Left lung (tissue), 10 donors: Measurements from ENCODE around the gene F7. TPM values are rescaled to one million over a fixed set of nuclear protein-coding genes. Genes with fewer than 3 reads are reported as not detected.
"Not testable (repeated sequence)": the region's sequence is repeated elsewhere in the genome, so short reads cannot be mapped to it uniquely, and the experiment has no call there.

Source experiments
- ATAC-seq: fragments of 200-7000 bp; cut with Tn5 transposase; one replicate; pipeline ENCODE4 v1.9.1; 2020; ENCODE audit warnings: moderate library complexity
- DNase-seq, 4 donors: peaks; one replicate each; pipeline ENCODE4 v3.0.0-alpha.2; 2013 to 2020
- H3K27ac ChIP-seq, 2 donors: fragments of 200-600 bp; sonication (generic) in 1 of 2; one replicate each; pipeline versions ENCODE4 v1.5.0 to v1.8.0; 2020 to 2021
- H3K27me3 ChIP-seq, 2 donors: fragments of 200-600 bp; sonication (generic) in 1 of 2; one replicate each; pipeline versions ENCODE4 v1.5.0 to v1.8.0; 2020 to 2021
- H3K36me3 ChIP-seq, 2 donors: fragments of 200-600 bp; sonication (generic) in 1 of 2; one replicate each; pipeline versions ENCODE4 v1.5.0 to v1.8.0; 2020 to 2021
- H3K4me1 ChIP-seq, 2 donors: fragments of 200-600 bp; one replicate each; pipeline ENCODE4 v1.8.0; 2021
- H3K4me3 ChIP-seq, 2 donors: fragments of 200-600 bp; sonication (generic) in 1 of 2; one replicate each; pipeline versions ENCODE4 v1.5.0 to v1.8.0; 2020 to 2021; ENCODE audit warnings: mild to moderate bottlenecking in 1 of 2
- H3K9me3 ChIP-seq, 2 donors: fragments of 200-600 bp; sonication (generic) in 1 of 2; one replicate each; pipeline versions ENCODE4 v1.5.0 to v1.8.0; 2020 to 2021
- CTCF ChIP-seq, 2 donors: fragments of 200-600 bp; sonication (generic) in 1 of 2; IDR thresholded peaks; one replicate each; pipeline versions ENCODE4 v1.5.0 to v1.8.0; 2021; ENCODE audit warnings: antibody characterized with exemption in 2 of 2
- intact Hi-C, 2 donors: fragments of 100-400 bp; cut with DNase I; formaldehyde crosslinking; loops; one replicate each; pipeline versions ENCODE4 v1.11.2 to v1.14.2; 2022
- polyA plus RNA-seq, 6 donors: library from polyadenylated mRNA; unstranded; fragments of 120-200 nt; gene quantifications; one replicate each; pipeline ENCODE4 v1.2.1, GENCODE V29; 2013; ENCODE audit not compliant: insufficient read length in 6 of 6
- total RNA-seq, 2 donors: library from RNA; stranded (reverse); fragmentation: NEBNext Ultra II Directional; extraction: Animal tissue kit (Norgen Biotek cat#: 25700); gene quantifications; one replicate each; pipeline ENCODE4 v1.2.1, GENCODE V29; 2021
- donor health status: DM: no; HTN: yes; CAD: no.
- donor health status: DM: no; HTN: no; CAD: no.

The F7 gene
- total and polyA plus RNA-seq, 8 donors = 0.46 to 1.0 (median 0.89) TPM; not detected in 2

- DNase-seq (peak in 1 of 4 donors; percentile 65), ATAC-seq (no peak)
- Histone ChIP-seq H3K9me3 (no peaks in the 10 kb centered on the region), H3K27ac (no peak overlapping the region), H3K4me1 (peaks cover 0 to 13% of the 10 kb centered on the region in 2 donors), H3K36me3 (no peaks in the 10 kb centered on the region), H3K4me3 (peak overlapping the region; percentile 17 to 28), H3K27me3 (peaks cover 20 to 39% of the 10 kb centered on the region in 2 donors)
- TF ChIP-seq CTCF (IDR thresholded peaks at IDR 0.05) = no peak
- intact Hi-C loops = no loop called here
Measured at GRCh38 chr13:113110852-113111315, 5.3 kb downstream of the F7 start.

DNA sequence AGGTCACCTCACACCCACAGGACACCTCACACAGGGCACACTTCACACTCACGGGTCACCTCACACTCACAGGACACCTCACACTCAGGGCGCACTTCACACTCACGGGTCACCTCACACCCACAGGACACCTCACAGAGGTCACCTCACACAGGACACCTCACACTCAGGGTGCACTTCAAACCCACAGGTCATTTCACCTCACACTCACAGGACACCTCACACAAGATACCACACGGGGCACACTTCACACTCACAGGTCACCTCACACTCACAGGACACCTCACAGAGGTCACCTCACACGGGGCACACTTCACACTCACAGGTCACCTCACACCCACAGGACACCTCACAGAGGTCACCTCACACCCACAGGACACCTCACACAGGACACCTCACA lies 6.2 kb downstream of the F7 start:
- Histone ChIP-seq H3K27me3 (peaks cover 20 to 35% of the 10 kb centered on the region in 2 donors), H3K4me1 (peaks cover 0 to 13% of the 10 kb centered on the region in 2 donors)
- H3K27ac ChIP-seq, H3K4me3 ChIP-seq, ATAC-seq, intact Hi-C loops, H3K36me3 ChIP-seq, H3K9me3 ChIP-seq: not testable (repeated sequence)
- peak in 1 of 4 donors; percentile 15 for DNase-seq

GRCh38 chr13:113112475-113112874 lies 6.9 kb downstream of the F7 start:
- H3K4me3 ChIP-seq, H3K9me3 ChIP-seq, H3K36me3 ChIP-seq, intact Hi-C loops, H3K27ac ChIP-seq, ATAC-seq: not testable (repeated sequence)
- peaks cover 20 to 33% of the 10 kb centered on the region in 2 donors for H3K27me3 ChIP-seq
- peak in 1 of 4 donors; percentile 7 for DNase-seq
- peaks cover 0 to 13% of the 10 kb centered on the region in 2 donors for H3K4me1 ChIP-seq

GRCh38 chr13:113112893-113113845 lies 7.6 kb downstream of the F7 start:
- H3K27me3 ChIP-seq = peaks cover 20 to 33% of the 10 kb centered on the region in 2 donors
- TF ChIP-seq CTCF (IDR thresholded peaks at IDR 0.05) = no peak
- DNase-seq = peak in 1 of 4 donors; percentile 12
- H3K4me3 ChIP-seq = no peak overlapping the region
- ATAC-seq = no peak
- peaks cover 0 to 13% of the 10 kb centered on the region in 2 donors for H3K4me1 ChIP-seq
- intact Hi-C loops = no loop called here
- no peak overlapping the region for H3K27ac ChIP-seq
- H3K36me3 ChIP-seq = no peaks in the 10 kb centered on the region
- H3K9me3 ChIP-seq = no peaks in the 10 kb centered on the region

DNA sequence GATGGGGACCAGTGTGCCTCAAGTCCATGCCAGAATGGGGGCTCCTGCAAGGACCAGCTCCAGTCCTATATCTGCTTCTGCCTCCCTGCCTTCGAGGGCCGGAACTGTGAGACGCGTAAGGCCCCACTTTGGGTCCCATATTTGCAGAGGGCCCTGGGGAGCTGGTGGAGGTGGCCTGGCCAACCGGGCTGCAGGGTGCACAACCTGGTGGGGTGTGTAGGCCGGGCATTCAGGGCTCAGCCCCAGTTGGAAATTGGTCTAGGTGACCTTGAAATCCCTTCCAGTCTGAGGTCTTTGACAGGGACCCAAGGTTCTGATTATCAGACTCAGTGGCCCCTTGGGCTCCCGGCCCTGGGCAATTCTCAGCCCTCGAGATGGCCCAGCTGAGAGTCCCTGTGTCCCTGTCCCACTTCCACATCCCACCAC lies 8.3 kb downstream of the F7 start:
- no peaks in the 10 kb centered on the region for H3K9me3 ChIP-seq
- no peak for ATAC-seq
- H3K36me3 ChIP-seq = no peaks in the 10 kb centered on the region
- H3K27ac ChIP-seq = no peak overlapping the region
- peaks cover 0 to 13% of the 10 kb centered on the region in 2 donors for H3K4me1 ChIP-seq
- intact Hi-C loops = no loop called here
- H3K27me3 ChIP-seq = peaks cover 20 to 33% of the 10 kb centered on the region in 2 donors
- TF ChIP-seq CTCF (IDR thresholded peaks at IDR 0.05) = no peak
- peak in 2 of 4 donors; percentile 20 to 55 for DNase-seq
- no peak overlapping the region for H3K4me3 ChIP-seq
